Measurements from ENCODE around the gene SLC51A. TPM values are rescaled to one million over a fixed set of nuclear protein-coding genes. Genes with fewer than 3 reads are reported as not detected.

The SLC51A gene
- total RNA-seq, 4 donors from 2014 or later: not detected

GRCh38 chr3:196268284-196269163, 52.2 kb downstream of the SLC51A start:
- no peaks in the 10 kb centered on the region for H3K9me3 ChIP-seq
- H3K36me3 ChIP-seq: peaks cover 0 to 81% of the 10 kb centered on the region in 2 donors
- no peak overlapping the region for H3K4me3 ChIP-seq
- no peak overlapping the region for H3K27ac ChIP-seq
- H3K4me1 ChIP-seq: peaks cover 0 to 8% (median 3%) of the 10 kb centered on the region in 3 donors
- peak; percentile 65 for ATAC-seq
- WGBS, 2 donors (ENCODE audit: low coverage in 1 of 2): 73 to 79% methylated on average over 8 to 9 of the region's 9 CpGs
- H3K27me3 ChIP-seq: no peaks in the 10 kb centered on the region
- no peak for TF ChIP-seq EP300 (IDR thresholded peaks at IDR 0.05)
- TF ChIP-seq POLR2AphosphoS5 (IDR thresholded peaks at IDR 0.05): no peak
- TF ChIP-seq POLR2A (IDR thresholded peaks at IDR 0.05): no peak
- TF ChIP-seq, protein P1, sequence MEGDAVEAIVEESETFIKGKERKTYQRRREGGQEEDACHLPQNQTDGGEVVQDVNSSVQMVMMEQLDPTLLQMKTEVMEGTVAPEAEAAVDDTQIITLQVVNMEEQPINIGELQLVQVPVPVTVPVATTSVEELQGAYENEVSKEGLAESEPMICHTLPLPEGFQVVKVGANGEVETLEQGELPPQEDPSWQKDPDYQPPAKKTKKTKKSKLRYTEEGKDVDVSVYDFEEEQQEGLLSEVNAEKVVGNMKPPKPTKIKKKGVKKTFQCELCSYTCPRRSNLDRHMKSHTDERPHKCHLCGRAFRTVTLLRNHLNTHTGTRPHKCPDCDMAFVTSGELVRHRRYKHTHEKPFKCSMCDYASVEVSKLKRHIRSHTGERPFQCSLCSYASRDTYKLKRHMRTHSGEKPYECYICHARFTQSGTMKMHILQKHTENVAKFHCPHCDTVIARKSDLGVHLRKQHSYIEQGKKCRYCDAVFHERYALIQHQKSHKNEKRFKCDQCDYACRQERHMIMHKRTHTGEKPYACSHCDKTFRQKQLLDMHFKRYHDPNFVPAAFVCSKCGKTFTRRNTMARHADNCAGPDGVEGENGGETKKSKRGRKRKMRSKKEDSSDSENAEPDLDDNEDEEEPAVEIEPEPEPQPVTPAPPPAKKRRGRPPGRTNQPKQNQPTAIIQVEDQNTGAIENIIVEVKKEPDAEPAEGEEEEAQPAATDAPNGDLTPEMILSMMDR (IDR thresholded peaks at IDR 0.05): no peak

- H3K36me3 ChIP-seq: peaks cover 0 to 68% of the 10 kb centered on the region in 2 donors
Observed at GRCh38 chr3:196270499-196270898, 54.2 kb downstream of the SLC51A start.

GRCh38 chr3:196272826-196273225, 56.5 kb downstream of the SLC51A start:
- no peaks in the 10 kb centered on the region for H3K27me3 ChIP-seq
- TF ChIP-seq, protein P1 (IDR thresholded peaks at IDR 0.05): no peak
- TF ChIP-seq EP300 (IDR thresholded peaks at IDR 0.05): no peak
- no peak for TF ChIP-seq POLR2AphosphoS5 (IDR thresholded peaks at IDR 0.05)
- no peak for TF ChIP-seq POLR2A (IDR thresholded peaks at IDR 0.05)
- peaks cover 0 to 45% of the 10 kb centered on the region in 2 donors for H3K36me3 ChIP-seq
- no peak for ATAC-seq
- no peak overlapping the region for H3K27ac ChIP-seq
- H3K9me3 ChIP-seq: no peaks in the 10 kb centered on the region
- no peak overlapping the region for H3K4me3 ChIP-seq
- H3K4me1 ChIP-seq: peaks cover 0 to 8% (median 3%) of the 10 kb centered on the region in 3 donors
- 100% methylated on average over 1 of the region's 14 CpGs; no CpG with 5 or more reads in 1 of the 2 donors for WGBS, 2 donors (ENCODE audit: low coverage in 1 of 2)

More at GRCh38 chr3:196270499-196270898, 54.2 kb downstream of the SLC51A start:
- WGBS, 2 donors (ENCODE audit: low coverage in 1 of 2): 90 to 98% methylated on average over 2 to 5 of the region's 5 CpGs
- Histone ChIP-seq H3K27ac (no peak overlapping the region), H3K4me1 (peaks cover 0 to 8% (median 3%) of the 10 kb centered on the region in 3 donors), H3K9me3 (no peaks in the 10 kb centered on the region), H3K27me3 (no peaks in the 10 kb centered on the region), H3K4me3 (no peak overlapping the region)
- no peak for ATAC-seq
- no peak for TF ChIP-seq POLR2A (IDR thresholded peaks at IDR 0.05)
- TF ChIP-seq POLR2AphosphoS5 (IDR thresholded peaks at IDR 0.05): no peak
- TF ChIP-seq, protein P1 (IDR thresholded peaks at IDR 0.05): no peak
- TF ChIP-seq EP300 (IDR thresholded peaks at IDR 0.05): no peak

DNA sequence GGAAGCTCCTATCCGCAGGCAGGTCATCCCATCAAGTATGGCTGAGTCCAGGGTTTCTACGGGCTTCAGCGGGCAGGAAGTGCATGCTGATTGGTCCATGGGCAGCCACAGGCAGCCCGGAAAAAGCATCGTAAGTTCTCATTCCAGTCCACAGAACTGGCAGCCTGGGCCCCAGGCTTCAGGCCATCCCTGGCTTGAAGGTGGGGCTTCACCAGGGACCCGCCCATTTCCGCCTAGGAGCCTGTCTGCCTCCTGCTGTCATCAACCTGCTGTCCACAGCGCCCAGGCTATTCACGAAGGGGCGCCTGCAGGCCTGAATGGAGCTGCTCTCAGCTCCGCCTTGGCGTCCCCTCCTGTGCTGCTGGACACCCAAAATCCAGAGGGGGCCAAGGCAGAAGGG, 57.3 kb downstream of the SLC51A start:
- Histone ChIP-seq H3K27me3 (no peaks in the 10 kb centered on the region), H3K9me3 (no peaks in the 10 kb centered on the region), H3K4me1 (peaks cover 0 to 2% (median 0%) of the 10 kb centered on the region in 3 donors), H3K36me3 (peaks cover 0 to 37% of the 10 kb centered on the region in 2 donors), H3K4me3 (no peak overlapping the region), H3K27ac (no peak overlapping the region)
- whole genome bisulfite sequencing, 2 donors (ENCODE audit: low coverage in 1 of 2): no CpG with 5 or more reads among the region's 12 CpGs
- no peak for ATAC-seq
- TF ChIP-seq POLR2AphosphoS5 (IDR thresholded peaks at IDR 0.05) (no peak), POLR2A (IDR thresholded peaks at IDR 0.05) (no peak), EP300 (IDR thresholded peaks at IDR 0.05) (no peak)
- TF ChIP-seq, protein P1 (IDR thresholded peaks at IDR 0.05): no peak

Measured in gastroesophageal sphincter (tissue), 4 donors.